Neural progenitor cell (in vitro differentiated cells): ENCODE results near the gene LYRM4.

Experiments
- CTCF ChIP-seq: fragments of 200-600 bp; sonication (generic); IDR thresholded peaks from 2 replicates; pipeline ENCODE4 v1.5.1; 2017; ENCODE audit warnings: antibody characterized with exemption, mild to moderate bottlenecking
- EZH2phosphoT487 ChIP-seq: fragments of 200-600 bp; sonication (generic); IDR thresholded peaks from 2 replicates; pipeline ENCODE4 v1.6.1; 2017; ENCODE audit warnings: antibody characterized with exemption

- TF ChIP-seq CTCF, result no peak
- no peak for TF ChIP-seq EZH2phosphoT487
Observed at GRCh38 chr6:5151955-5152401, 108.8 kb downstream of the LYRM4 start.
